ENCODE measurements around the gene FCMR.

- TF ChIP-seq CTCF (IDR thresholded peaks at IDR 0.05) = no peak
- TF ChIP-seq POLR2A (IDR thresholded peaks at IDR 0.05) = no peak
Measured at GRCh38 chr1:206872139-206872538, 49.6 kb downstream of the FCMR start.
